GM21786 (cell line): Measurements from ENCODE around the gene RALGPS1.

Experiments used
- ATAC-seq: cut with Tn5 transposase; IDR thresholded peaks from one replicate; pipeline ENCODE4 v1.9.1; 2021; ENCODE audit not compliant: unreplicated experiment

RALGPS1 gene, protein sequence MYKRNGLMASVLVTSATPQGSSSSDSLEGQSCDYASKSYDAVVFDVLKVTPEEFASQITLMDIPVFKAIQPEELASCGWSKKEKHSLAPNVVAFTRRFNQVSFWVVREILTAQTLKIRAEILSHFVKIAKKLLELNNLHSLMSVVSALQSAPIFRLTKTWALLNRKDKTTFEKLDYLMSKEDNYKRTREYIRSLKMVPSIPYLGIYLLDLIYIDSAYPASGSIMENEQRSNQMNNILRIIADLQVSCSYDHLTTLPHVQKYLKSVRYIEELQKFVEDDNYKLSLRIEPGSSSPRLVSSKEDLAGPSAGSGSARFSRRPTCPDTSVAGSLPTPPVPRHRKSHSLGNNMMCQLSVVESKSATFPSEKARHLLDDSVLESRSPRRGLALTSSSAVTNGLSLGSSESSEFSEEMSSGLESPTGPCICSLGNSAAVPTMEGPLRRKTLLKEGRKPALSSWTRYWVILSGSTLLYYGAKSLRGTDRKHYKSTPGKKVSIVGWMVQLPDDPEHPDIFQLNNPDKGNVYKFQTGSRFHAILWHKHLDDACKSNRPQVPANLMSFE

DNA sequence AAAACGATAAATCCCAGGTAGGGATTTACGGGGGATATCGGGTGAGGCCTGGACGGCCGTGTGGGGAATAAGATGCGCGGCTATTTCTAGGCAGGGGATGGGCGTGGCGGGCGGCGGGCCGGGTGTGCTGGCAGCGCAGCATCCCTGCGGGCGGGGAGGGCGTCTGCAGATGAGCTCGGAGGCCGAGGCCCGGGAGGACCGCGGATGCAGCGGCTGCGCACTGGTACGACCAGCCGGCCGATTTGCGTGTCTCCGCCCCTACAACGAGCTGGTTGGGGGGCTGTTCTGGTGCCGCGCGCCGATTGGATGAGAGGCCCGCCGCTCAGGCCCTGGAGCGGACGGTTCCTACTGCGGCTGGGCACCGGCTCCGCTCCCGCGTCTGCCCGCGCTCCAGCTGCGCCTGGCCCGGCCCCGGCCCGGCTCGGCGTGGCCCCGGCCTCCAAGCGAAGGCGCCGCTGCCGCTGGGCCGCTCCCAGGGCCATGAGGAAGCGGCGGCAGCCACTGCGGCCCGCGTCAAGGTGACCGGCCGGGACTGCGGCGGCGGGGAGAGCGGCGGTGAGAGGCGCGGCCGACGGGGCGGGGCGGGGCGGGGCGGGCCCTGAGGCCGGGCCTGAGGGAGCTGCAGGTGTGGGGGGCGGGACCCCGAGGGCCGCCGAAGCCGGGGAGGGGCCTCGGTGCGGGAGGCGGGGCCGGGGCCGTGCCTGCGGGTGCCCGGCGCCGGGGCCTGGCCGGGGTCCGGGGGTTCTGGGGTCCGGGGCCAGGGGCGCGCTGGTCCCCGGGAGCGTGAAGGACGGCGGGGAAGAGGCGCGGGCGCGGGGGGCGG, at the start of gene RALGPS1:
Gene RALGPS1, plus strand, starts transcription at position 325 of the 823 bp plus-strand sequence. CDS start 47,508 bp downstream, outside the sequence.
- peak; percentile 97 for ATAC-seq

DNA sequence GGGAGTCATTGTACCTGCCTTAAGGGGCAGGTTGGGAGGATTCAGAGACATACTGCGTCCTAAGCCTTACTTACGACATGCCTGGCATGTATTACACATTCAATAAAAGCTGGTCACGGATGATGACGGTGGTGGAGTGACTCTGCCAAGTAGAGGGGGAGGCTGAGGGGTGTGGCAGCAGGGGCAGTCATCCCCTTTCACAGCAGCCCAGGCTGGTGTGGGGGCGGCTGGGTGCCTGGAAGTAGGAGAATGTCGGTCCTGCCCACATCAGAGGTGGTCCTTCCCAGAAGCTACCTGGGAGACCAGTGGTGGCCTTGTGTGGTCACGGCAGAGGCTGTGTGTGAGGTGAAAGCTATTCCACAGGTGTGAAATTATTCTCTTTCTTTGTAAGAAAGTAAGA, 45.2 kb upstream of the RALGPS1 start:
- ATAC-seq: no peak

DNA sequence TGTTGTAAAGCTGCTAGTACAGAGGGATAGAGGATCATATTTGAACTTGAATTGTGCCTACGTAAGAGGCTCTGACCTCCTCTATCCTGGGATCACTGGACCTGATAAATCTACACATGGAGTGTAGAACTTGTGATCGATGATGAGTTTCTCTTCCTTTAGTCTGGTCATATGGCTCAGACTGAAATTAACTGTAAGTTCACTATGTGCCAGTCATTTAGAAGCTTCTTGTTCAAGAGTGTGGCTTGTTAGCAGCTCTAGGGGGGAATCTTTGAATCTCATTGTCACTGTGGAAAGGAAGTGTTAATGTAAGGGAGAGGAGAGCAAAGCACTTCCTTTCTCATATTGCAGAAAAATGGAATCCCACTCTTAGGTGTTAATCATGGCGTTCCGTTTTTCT, 42.1 kb upstream of the RALGPS1 start:
- no peak for ATAC-seq

DNA sequence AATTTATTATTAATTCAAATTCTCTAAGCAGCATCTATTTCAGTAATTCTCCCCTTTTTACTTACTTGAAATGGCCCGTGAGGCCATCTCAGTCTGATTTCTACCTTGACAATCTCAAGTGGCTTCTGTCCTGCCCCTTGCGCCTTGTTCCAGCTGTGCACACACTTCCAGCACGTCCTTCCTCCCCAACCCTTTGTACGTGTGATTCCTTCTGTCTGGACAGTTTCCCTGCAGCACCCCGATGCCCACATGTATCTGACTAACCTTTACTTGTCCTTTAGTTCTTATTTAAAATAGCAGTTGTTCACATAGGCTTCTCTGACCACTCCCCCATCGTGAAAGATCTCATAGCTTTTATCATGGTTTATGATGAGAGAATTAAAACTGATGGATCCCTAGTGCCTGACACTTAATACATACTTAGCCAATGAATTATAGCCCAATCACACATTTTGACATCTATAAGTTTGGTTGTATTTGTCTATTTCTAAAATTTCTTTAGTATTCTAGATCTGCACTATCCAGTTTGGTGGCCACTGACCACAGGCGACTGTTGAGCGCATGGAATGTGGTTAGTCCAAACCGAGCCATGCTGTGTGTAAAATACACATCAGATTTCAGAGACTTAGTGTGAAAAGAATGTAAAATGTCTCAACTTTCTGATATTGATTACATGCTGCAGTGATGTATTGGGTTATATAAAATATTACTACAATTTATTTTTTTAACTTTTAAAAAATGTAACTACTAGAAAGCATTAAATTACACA, 39.9 kb upstream of the RALGPS1 start:
- ATAC-seq: no peak

DNA sequence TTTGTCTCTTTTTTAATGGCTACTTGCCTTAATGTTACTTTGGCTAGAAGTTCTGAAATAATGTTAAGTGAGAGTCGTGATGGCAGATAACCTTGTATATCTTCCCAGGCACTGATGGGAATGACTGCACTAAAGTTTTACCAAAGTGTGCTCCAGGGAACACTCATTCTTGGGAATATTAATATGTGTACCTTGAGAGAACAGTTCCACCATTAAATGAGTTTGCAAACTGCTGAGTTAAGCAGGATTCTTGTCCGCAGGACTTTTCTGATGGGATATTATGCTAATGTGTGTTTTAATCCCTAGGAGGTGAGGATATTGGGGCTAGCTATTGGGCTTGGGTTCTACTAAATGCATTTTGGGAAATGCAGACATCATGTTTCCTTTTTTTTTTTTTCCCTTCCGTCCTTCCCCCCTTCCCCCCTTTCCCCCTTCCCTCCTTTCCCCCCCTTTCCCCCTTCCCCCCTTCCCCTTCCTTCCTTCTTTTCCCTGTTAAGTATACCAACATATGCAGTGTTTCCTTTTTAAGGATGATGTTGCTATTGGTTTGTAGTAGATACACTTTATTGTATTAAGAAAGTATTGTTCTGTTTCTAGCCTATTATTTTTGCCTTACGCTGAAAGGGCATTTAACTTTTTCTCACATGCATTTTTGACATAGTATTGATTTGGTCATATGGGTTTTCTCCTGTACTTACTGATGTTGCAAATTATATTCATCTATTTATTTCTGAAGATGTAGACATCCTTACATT, 38.6 kb upstream of the RALGPS1 start:
- no peak for ATAC-seq

DNA sequence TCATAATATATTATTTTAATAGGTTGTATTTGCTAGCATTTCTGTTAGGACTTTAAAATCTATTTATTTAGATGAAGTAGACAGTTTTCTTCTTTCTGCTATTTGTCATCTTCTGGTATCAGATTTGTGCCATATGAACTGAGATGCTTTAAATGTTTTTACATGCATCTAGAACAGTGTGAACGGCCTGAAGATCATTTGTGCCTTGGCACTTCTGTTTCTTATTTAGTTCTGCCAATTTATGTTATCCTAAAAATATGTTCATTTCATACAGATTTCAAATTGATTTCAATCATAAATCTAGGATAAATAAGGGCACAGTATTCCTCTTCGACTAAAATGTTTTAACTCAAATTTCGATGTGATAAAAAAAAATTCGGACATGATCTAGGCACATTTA, 38.1 kb upstream of the RALGPS1 start:
- no peak for ATAC-seq

DNA sequence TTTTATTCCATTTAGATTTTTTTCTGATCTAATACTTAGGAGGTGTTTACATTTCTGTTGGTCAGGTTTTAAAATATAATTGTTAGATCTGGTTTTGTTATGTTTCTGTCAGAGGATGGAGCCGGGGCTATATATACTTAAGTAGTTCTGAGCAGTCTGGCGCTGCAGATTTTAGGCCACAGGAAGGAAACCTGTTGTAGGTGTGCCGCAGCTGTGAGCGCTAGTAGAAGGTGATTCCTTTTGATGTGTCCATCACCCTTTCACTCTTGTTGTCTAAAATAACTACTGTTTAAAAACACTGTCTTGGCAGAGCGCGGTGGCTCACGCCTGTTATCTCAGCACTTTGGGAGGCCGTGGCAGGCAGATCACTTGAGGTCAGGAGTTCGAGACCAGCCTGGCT, 37.2 kb upstream of the RALGPS1 start:
- ATAC-seq: no peak

DNA sequence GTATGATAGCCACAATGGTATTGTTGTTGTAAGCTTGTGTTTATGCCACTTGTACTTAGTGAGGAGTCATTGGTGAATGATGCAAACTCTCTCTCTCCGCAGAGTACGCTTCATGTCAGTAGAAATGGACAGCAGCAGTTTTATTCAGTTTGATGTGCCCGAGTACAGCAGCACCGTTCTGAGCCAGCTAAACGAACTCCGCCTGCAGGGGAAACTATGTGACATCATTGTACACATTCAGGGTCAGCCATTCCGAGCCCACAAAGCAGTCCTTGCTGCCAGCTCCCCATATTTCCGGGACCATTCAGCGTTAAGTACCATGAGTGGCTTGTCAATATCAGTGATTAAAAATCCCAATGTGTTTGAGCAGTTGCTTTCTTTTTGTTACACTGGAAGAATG, 35.3 kb upstream of the RALGPS1 start:
- ATAC-seq: no peak

DNA sequence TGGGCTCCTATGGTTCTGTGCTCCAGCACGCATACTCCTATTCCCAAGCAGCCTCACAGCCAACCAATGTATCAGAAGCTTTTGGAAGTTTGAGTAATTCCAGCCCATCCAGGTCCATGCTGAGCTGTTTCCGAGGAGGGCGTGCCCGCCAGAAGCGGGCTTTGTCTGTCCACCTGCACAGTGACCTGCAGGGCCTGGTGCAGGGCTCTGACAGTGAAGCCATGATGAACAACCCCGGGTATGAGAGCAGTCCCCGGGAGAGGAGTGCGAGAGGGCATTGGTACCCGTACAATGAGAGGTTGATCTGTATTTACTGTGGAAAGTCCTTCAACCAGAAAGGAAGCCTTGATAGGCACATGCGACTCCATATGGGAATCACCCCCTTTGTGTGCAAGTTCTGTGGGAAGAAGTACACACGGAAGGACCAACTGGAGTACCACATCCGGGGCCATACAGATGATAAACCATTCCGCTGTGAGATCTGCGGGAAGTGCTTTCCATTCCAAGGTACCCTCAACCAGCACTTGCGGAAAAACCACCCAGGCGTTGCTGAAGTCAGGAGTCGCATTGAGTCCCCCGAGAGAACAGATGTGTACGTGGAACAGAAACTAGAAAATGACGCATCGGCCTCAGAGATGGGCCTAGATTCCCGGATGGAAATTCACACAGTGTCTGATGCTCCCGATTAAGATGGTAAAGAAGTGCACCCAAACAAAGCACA, 34.2 kb upstream of the RALGPS1 start:
- ATAC-seq: no peak

DNA sequence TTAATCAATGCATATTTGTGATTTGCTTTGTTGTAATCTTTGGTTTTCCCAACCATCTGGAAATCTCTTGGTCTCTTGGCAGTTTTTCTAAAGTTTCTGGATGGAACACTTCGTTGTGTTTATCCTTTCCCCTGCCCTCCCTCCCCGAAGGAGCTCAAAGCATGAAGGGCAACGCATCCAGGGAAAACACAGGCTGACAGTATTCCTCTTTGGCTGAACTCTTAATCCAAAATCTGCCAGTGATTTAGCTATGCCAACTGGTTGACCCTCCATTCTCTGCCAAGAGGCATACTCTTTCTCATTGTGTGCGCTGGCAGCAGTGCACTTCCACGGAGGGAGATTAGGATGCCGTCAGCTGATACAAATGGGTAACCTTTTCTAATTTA, 33.6 kb upstream of the RALGPS1 start:
- ATAC-seq: no peak

DNA sequence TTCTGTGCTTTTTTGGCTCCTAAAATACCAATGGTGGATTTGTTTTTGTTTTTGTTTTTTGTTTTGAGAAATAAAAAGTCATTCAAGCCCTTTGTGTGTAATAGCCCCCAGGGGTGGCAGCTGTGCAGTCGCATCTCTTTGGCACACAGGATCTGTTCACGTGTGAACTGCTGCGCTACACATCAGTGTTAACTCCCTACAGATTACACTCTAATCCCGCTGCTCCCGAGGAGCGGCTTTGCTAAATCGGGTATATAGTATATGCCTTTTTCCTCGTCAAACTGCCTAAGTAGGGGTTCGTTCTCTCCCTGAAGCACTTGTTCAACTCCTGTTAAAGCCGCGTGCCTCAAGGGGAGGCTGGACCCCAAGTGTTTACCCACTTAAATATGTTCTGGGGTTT, 31.8 kb upstream of the RALGPS1 start:
- ATAC-seq: no peak

DNA sequence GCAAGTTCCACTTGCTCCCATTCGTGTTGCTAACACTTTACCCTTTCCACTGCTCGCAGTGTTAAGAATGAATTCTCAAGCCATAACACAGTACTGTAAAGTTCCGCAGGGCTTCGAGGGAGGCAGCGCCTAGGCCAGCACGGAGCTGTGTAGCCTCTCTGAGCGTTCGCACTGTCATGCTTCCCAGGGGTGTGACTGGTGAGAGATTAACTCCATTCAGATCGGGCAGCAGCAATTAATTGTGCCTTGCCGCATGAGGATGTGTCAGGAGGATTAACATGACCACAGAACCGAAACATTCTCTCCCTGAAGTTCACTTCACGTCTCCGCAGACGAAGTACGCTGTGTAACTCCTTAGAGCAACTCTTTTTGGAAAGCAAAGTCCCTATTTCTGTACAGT, 30.9 kb upstream of the RALGPS1 start:
- no peak for ATAC-seq

DNA sequence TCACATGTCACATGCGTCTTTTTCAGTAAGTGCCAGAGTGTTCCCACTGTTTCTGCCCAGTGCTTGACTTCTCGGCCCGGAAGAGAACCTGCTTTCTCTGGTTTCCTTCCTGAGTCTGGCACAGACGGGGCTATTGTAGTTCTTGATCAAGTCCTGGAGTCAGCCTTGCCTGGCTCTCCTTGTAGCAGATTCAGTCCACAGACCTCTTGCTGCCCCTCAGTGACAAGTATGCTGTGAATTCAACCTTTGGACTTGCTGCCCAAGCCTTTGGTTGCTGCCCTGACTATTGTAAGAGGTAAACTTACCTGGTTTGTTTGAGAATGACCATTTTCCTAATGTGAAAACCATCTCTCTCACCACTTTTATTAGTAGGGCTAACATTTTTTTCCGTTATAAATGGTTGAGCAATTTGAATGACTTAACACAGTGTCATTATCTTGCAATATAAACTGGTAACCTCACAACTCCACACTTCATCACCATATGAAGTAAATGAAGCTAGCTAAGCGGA, 29.4 kb upstream of the RALGPS1 start:
- no peak for ATAC-seq

DNA sequence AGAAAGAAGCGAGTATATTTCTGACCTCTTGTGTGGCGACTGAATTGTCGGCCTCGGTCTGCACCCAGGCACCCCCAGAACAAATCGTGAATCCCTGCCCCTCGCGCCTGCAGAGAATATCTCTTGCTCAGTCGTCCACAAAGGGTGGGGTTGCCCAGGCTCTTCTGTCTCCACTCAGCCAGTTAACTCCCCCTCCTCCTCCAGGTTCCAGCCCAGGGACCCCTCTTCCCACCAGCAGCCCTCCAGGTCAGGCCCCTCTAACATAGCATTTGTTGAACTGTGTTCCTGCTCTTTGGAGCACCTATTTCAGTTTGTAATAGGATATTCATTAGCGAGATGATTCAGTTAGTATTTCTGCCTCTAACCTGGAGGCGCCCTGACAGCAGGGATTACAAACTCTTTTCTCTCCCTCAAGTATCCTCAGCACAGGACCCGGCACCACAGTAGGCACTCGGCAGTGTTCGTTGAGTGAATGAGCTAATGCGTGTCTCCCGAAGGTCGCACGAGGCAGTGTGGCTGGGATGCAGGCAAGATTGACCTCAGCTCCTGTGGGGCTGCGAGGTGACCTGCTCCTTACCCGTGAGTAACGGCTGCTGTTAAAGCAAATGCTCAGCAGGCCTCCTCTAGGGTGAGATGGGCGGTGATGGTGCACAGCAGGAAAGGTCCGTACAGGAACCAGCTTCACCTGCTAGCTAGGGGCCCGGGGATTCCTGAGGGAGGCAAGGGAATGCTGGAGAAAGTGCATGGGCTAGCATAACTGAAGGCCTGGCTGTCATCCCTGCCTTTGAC, 28.4 kb upstream of the RALGPS1 start:
- ATAC-seq: no peak

DNA sequence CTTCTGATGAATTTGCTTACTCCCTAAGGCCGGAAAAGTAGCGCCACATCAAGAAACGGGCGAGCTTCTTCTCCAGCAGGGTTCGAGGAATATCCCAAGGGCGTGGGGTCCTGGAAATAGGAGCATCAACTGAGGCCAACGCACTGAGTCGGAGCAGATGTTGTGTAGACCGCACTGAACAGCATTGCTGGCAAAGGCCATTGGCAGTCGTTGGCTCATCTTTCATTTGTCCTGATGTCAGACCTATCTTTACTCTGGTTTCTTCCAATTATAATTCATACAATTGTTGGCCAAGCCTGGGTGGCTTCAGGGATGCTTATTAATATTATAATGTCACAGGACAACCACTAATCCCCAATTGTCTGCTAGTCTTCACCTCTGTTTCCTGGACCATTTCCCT, 27.7 kb upstream of the RALGPS1 start:
- no peak for ATAC-seq

DNA sequence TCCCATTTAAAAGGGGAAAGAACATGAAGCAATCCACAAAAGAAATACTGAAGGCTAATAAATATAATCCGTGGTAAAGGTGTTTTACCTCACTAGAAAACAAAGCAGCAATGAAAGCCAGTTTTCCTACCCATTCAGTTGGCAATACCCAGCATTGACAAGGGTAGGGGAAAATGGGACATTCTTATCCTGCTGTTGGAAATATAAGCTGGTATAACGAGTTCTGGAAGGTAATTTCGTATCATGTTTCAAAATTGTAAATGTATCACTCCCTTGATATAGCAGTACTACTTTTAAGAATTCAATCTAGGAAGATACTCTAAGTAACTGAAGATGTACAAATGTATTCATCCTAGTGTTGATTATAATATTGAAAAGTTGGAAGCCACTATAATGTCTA, 22.9 kb upstream of the RALGPS1 start:
- ATAC-seq: no peak

DNA sequence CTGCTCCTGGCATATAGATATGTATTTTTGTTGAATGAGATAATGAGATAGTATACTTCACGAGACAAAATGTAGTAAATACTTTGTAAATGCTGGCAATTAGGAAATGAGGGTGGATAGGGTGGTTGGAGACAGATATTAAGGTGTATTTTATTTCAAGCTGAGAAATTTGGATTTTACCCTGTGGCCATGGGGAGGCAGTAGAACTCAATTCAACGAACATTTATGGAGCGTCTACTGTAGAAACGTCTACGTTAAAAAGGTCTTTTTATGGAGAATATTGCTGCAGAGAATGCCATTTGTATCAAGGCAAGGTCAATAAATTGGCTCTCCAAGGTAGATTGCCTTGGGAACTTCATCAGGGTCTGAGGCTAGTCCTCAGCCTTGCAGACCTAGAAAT, 21.5 kb upstream of the RALGPS1 start:
- ATAC-seq: no peak

DNA sequence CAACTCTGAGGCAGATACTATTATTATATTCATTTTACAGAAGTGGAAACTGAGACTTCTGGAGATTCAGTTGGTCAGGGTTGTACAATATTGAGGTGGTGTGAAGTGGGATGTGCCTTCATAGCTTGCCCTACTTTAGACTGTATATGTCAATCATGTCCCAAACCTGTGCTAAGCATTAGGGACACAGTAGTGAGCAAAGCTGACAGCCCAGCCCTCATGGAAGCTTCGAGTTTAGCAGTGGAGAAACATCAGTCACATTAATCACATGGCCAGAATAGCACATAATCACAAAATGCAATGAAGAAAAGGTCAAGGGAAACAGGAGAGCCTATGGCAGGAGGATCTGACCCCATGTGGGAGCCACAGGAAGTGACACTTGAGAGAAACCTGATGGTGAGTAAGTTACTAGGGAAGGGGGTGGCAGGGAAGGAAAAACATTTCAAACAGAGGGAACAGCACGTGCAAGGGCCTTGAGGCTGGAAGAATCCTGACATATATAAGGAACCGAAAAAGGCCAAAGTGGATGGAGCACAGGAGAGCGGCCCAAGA, 20.5 kb upstream of the RALGPS1 start:
- no peak for ATAC-seq

DNA sequence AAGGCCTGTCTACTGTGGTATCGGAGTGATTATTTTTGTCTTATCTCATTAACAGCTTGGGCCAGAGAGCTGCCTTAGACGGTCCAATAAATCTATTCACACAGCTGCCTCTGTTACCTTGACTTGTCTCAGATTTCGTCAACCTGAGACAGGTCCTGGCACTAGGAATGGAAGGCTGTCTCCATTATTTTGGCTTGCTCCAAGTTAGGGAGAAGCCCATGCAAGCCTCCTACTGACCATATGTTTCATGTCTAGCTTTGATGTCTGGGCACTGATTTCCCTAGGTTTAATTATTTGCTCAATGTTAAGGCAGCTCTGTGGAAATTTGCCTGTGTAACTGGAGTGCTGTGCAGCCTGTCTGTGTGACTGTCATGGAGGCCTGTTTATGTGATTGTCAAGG, 12.4 kb upstream of the RALGPS1 start:
- ATAC-seq: no peak
